Measurements from ENCODE around the gene MSRB1. TPM values are rescaled to one million over a fixed set of nuclear protein-coding genes. Genes with fewer than 3 reads are reported as not detected.

MSRB1 gene
- total RNA-seq, 3 donors from 2014 or later (not counting 1 experiment from before 2014, with no cell fraction given): 10.8 to 19.9 (median 14.8) TPM

DNA sequence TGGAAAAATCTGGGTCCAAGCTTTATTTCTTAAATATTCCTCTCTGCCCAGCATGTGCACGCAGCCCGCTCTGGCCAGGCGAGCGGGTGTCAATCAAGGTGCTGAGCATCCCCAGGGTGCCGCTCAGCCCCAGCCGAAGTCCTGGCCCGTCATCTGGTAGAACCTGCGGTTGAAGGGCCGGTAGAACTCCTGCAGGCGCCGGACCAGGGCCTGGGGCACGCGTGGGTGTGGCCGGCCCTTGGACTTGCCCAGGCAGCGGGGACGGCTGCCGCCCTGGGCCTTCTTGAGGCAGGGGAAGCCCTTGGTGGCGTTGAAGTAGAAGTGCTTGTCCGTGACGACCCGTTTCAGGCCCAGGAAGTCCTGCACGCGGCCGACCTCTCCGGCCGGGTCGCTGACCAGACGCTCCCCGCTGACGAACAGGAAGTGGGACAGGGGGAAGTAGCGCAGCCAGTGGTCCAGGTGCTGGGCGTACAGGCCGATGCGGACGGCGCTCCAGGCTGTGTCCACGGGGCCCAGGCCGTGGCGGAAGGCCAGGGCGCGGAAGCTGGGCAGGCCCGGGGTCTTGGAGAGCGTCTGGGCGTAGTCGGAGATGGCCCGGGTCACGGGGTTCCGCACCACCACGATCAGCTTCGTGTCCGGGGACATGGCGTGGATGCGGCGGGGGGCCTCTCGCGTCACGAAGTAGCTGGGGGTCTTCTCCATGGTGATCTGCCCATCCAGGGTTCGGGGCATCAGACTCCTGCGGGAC, 31.4 kb downstream of the MSRB1 start:
- H3K4me3 Mint-ChIP-seq: no peak overlapping the region
- no peak for ATAC-seq
- Histone ChIP-seq H3K36me3 (ENCODE audit: control insufficient read depth, insufficient read depth, low read length) (no peaks in the 10 kb centered on the region), H3K9me3 (ENCODE audit: control insufficient read depth, insufficient read depth, low read length) (no peaks in the 10 kb centered on the region), H3K4me1 (ENCODE audit: control insufficient read depth, insufficient read depth, low read length) (no peaks in the 10 kb centered on the region), H3K27me3 (ENCODE audit: control insufficient read depth, insufficient read depth, low read length) (peaks cover 2% of the 10 kb centered on the region), H3K27ac (ENCODE audit: low read length) (no peak overlapping the region), H3K4me3 (ENCODE audit: low read length) (no peak overlapping the region)
- no peaks in the 10 kb centered on the region for H3K36me3 Mint-ChIP-seq
- intact Hi-C loops (cut with micrococcal nuclease): no loop called here
- no peak overlapping the region for H3K27ac Mint-ChIP-seq
- WGBS (ENCODE audit: insufficient coverage): 88% methylated on average over 59 of the region's 59 CpGs
- H3K27me3 Mint-ChIP-seq (ENCODE audit: low read depth in 2 of 2): peaks cover 20 to 24% of the 10 kb centered on the region in 2 donors
- H3K9me3 Mint-ChIP-seq: no peaks in the 10 kb centered on the region
- TF ChIP-seq, protein P1, sequence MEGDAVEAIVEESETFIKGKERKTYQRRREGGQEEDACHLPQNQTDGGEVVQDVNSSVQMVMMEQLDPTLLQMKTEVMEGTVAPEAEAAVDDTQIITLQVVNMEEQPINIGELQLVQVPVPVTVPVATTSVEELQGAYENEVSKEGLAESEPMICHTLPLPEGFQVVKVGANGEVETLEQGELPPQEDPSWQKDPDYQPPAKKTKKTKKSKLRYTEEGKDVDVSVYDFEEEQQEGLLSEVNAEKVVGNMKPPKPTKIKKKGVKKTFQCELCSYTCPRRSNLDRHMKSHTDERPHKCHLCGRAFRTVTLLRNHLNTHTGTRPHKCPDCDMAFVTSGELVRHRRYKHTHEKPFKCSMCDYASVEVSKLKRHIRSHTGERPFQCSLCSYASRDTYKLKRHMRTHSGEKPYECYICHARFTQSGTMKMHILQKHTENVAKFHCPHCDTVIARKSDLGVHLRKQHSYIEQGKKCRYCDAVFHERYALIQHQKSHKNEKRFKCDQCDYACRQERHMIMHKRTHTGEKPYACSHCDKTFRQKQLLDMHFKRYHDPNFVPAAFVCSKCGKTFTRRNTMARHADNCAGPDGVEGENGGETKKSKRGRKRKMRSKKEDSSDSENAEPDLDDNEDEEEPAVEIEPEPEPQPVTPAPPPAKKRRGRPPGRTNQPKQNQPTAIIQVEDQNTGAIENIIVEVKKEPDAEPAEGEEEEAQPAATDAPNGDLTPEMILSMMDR (IDR thresholded peaks at IDR 0.05): no peak
- DNase-seq: no peak
- H3K4me1 Mint-ChIP-seq: no peaks in the 10 kb centered on the region

DNA sequence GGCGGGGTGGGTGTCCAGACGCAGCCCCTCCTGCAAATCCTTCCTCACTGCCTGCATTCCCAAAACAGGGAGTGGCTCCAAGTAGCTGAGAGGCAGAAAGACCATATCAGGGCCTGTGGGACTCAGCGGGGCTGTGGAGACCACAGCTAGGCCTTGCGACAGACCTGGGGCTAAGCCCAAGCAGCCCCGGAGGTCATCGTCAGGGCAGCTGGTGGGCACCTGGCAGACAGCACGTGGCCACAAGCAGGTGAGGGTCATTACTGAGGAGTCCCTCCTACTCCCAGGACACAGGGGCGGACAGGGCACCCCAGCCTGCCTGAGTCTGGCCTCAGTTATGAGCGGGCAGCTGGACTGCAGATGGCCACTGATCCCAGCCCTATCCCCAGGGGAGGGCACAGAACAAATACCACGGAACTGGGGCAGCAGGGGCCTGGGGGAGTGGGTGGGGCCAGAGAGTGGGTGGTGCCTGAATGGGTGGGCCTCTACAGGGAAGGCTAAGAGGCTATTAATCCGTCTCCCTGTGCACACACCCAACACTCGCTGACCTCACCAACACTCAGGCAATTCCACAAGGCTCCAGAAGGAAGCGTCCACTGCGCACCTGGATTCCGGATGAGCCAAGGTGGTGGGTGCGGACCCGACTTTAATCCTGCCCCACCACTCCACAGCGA, 33.3 kb downstream of the MSRB1 start:
- peaks cover 2% of the 10 kb centered on the region for H3K27me3 ChIP-seq (ENCODE audit: control insufficient read depth, insufficient read depth, low read length)
- DNase-seq: no peak
- H3K4me3 ChIP-seq (ENCODE audit: low read length): no peak overlapping the region
- H3K4me1 Mint-ChIP-seq: no peaks in the 10 kb centered on the region
- TF ChIP-seq, protein P1 (IDR thresholded peaks at IDR 0.05): no peak
- H3K27ac ChIP-seq (ENCODE audit: low read length): no peak overlapping the region
- H3K9me3 Mint-ChIP-seq: no peaks in the 10 kb centered on the region
- no peak overlapping the region for H3K4me3 Mint-ChIP-seq
- H3K4me1 ChIP-seq (ENCODE audit: control insufficient read depth, insufficient read depth, low read length): no peaks in the 10 kb centered on the region
- H3K36me3 ChIP-seq (ENCODE audit: control insufficient read depth, insufficient read depth, low read length): no peaks in the 10 kb centered on the region
- no peaks in the 10 kb centered on the region for H3K9me3 ChIP-seq (ENCODE audit: control insufficient read depth, insufficient read depth, low read length)
- peaks cover 6 to 13% of the 10 kb centered on the region in 2 donors for H3K27me3 Mint-ChIP-seq (ENCODE audit: low read depth in 2 of 2)
- intact Hi-C loops (cut with micrococcal nuclease): no loop called here
- 86% methylated on average over 17 of the region's 18 CpGs for WGBS (ENCODE audit: insufficient coverage)
- no peaks in the 10 kb centered on the region for H3K36me3 Mint-ChIP-seq
- ATAC-seq: no peak
- no peak overlapping the region for H3K27ac Mint-ChIP-seq

DNA sequence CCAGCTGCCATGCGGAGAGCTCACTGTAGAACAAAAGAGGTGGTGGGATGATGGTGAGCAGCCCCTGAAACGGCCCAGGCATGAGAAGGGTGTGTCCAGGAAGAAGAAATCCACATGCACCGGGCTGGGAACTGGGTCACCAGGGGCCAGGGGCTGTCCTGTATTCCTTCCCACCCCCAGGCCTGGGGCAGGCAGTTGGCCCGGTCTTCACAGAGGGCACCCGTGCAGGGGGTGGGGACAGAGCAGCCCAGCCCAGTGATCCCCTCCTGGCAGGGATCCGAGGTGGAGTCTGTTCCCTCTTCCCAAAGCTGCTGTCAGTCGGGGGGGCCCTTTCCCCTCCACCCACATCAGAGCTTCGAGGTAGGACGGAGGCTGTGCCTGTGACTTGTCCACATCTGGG, 34.0 kb downstream of the MSRB1 start:
- no peaks in the 10 kb centered on the region for H3K36me3 ChIP-seq (ENCODE audit: control insufficient read depth, insufficient read depth, low read length)
- no peaks in the 10 kb centered on the region for H3K4me1 Mint-ChIP-seq
- TF ChIP-seq, protein P1 (IDR thresholded peaks at IDR 0.05): no peak

More for the DNA sequence above, 34.0 kb downstream of the MSRB1 start:
- no peak overlapping the region for H3K27ac ChIP-seq (ENCODE audit: low read length)
- no peak overlapping the region for H3K27ac Mint-ChIP-seq
- 75% methylated on average over 9 of the region's 9 CpGs for WGBS (ENCODE audit: insufficient coverage)
- H3K4me1 ChIP-seq (ENCODE audit: control insufficient read depth, insufficient read depth, low read length): no peaks in the 10 kb centered on the region
- intact Hi-C loops (cut with micrococcal nuclease): no loop called here
- no peak overlapping the region for H3K4me3 Mint-ChIP-seq
- no peak for ATAC-seq
- no peak overlapping the region for H3K4me3 ChIP-seq (ENCODE audit: low read length)
- H3K9me3 ChIP-seq (ENCODE audit: control insufficient read depth, insufficient read depth, low read length): no peaks in the 10 kb centered on the region
- H3K9me3 Mint-ChIP-seq: no peaks in the 10 kb centered on the region
- H3K36me3 Mint-ChIP-seq: no peaks in the 10 kb centered on the region
- peaks cover 6 to 10% of the 10 kb centered on the region in 2 donors for H3K27me3 Mint-ChIP-seq (ENCODE audit: low read depth in 2 of 2)
- H3K27me3 ChIP-seq (ENCODE audit: control insufficient read depth, insufficient read depth, low read length): peaks cover 2% of the 10 kb centered on the region
- DNase-seq: no peak

Data from natural killer cell (primary cell).